Activated B cell treated with CpG ODN at 0.5 μM for 24 hours (primary cell): ENCODE results near the gene ZNF709. TPM values are rescaled to one million over a fixed set of nuclear protein-coding genes. Genes with fewer than 3 reads are reported as not detected.

Source experiments
- ATAC-seq: fragments of 200-7000 bp; cut with Tn5 transposase; one replicate; pipeline ENCODE4 v1.10.0; 2021; ENCODE audit warnings: low read depth, mild to moderate bottlenecking, moderate library complexity
- CTCF ChIA-PET: fragments of 350-600 bp; sonication (Branson Sonifier 250); formaldehyde crosslinking; loops from one replicate; lab custom pipeline; 2021; ENCODE audit warnings: antibody characterized with exemption; lab: Charles Lee
- POLR2A ChIA-PET: fragments of 350-600 bp; sonication (Branson Sonifier 250); formaldehyde crosslinking; loops from one replicate; lab custom pipeline; 2021; ENCODE audit warnings: antibody characterized with exemption; lab: Charles Lee
- DNase-seq: peaks from one replicate; pipeline ENCODE4 v3.0.0; 2022
- H3K27ac Mint-ChIP-seq: one replicate; pipeline ENCODE4 v1.8.0; 2020; ENCODE audit warnings: mixed read lengths
- H3K27me3 Mint-ChIP-seq: one replicate; pipeline ENCODE4 v1.8.0; 2021; ENCODE audit warnings: mixed read lengths
- H3K36me3 Mint-ChIP-seq: one replicate; pipeline ENCODE4 v1.8.0; 2021; ENCODE audit warnings: low read depth, mixed read lengths
- H3K4me1 Mint-ChIP-seq: one replicate; pipeline ENCODE4 v1.8.0; 2021; ENCODE audit warnings: mixed read lengths
- H3K4me3 Mint-ChIP-seq: one replicate; pipeline ENCODE4 v1.8.0; 2020; ENCODE audit warnings: mild to moderate bottlenecking, mixed read lengths
- H3K9me3 Mint-ChIP-seq: one replicate; pipeline ENCODE4 v1.8.0; 2020; ENCODE audit warnings: mixed read lengths
- CTCF ChIP-seq: fragments of 200-600 bp; IDR thresholded peaks from one replicate; pipeline ENCODE4 v1.8.0; 2022; ENCODE audit warnings: antibody characterized with exemption, mild to moderate bottlenecking
- intact Hi-C: fragments of 100-400 bp; cut with micrococcal nuclease; formaldehyde crosslinking; loops from one replicate; pipeline ENCODE4 v1.15.1; 2024
- total RNA-seq: library from RNA; stranded (reverse); gene quantifications from 2 replicates; pipeline ENCODE4 v1.2.3, GENCODE V29; 2022

The ZNF709 gene
- total RNA-seq, 1 donor from 2014 or later = 6.4 TPM

- CTCF ChIA-PET = no interaction called here
- Mint-ChIP-seq H3K36me3 (peaks cover 7% of the 10 kb centered on the region), H3K4me1 (peaks cover 35% of the 10 kb centered on the region), H3K4me3 (peak overlapping the region; percentile 96), H3K27me3 (no peaks in the 10 kb centered on the region), H3K9me3 (no peaks in the 10 kb centered on the region), H3K27ac (no peak overlapping the region)
- DNase-seq (no peak), ATAC-seq (no peak)
- no peak for TF ChIP-seq CTCF
- POLR2A ChIA-PET = interaction anchor here (0.7 kb wide), 1 partner anchor 70 kb away, joined by 3 read pairs; no protein-coding TSS in a partner anchor
- intact Hi-C loops = loop anchor here (2.0 to 10.0 kb wide), 3 partner anchors 45 to 191 kb away; partner anchors contain the start of genes ZNF44, ZNF443 and ZNF564
Measured at GRCh38 chr19:12485571-12485970, 955 bp upstream of the ZNF709 start.

GRCh38 chr19:12485052-12485416 lies 418 bp upstream of the ZNF709 start:
- DNase-seq (no peak), ATAC-seq (no peak)
- peak overlapping the region; percentile 88 for H3K27ac Mint-ChIP-seq
- intact Hi-C loops = loop anchor here (2.0 to 10.0 kb wide), 3 partner anchors 44 to 190 kb away; partner anchors contain the start of genes ZNF44, ZNF443 and ZNF564
- H3K9me3 Mint-ChIP-seq = no peaks in the 10 kb centered on the region
- CTCF ChIA-PET = interaction anchor here (1.4 kb wide), 1 partner anchor 10 kb away, joined by 5 read pairs; no protein-coding TSS in a partner anchor
- H3K27me3 Mint-ChIP-seq = no peaks in the 10 kb centered on the region
- TF ChIP-seq CTCF = no peak
- peaks cover 35% of the 10 kb centered on the region for H3K4me1 Mint-ChIP-seq
- H3K36me3 Mint-ChIP-seq = peaks cover 7% of the 10 kb centered on the region
- POLR2A ChIA-PET = interaction anchor here (0.7 to 4.1 kb wide), 5 partner anchors 10 to 130 kb away, joined by 3 to 37 read pairs (median 5); partner anchors contain the start of genes ZNF443 and ZNF564
- H3K4me3 Mint-ChIP-seq = peak overlapping the region; percentile 96

GRCh38 chr19:12484011-12484370 lies 625 bp downstream of the ZNF709 start:
- ATAC-seq (no peak), DNase-seq (no peak)
- ChIA-PET POLR2A (interaction anchor here (0.5 to 4.1 kb wide), 5 partner anchors 11 to 419 kb away, joined by 3 to 37 read pairs (median 5); partner anchors contain the start of genes ZNF443 and ZNF563), CTCF (interaction anchor here (1.4 kb wide), 1 partner anchor 11 kb away, joined by 5 read pairs; no protein-coding TSS in a partner anchor)
- H3K27ac Mint-ChIP-seq = peak overlapping the region; percentile 35
- intact Hi-C loops = loop anchor here (1.0 to 10.0 kb wide), 5 partner anchors 11 to 189 kb away; partner anchors contain the start of genes ZNF44, ZNF443, ZNF564 and ZNF799
- H3K4me3 Mint-ChIP-seq = peak overlapping the region; percentile 96
- H3K9me3 Mint-ChIP-seq = no peaks in the 10 kb centered on the region
- peaks cover 35% of the 10 kb centered on the region for H3K4me1 Mint-ChIP-seq
- no peak for TF ChIP-seq CTCF
- peaks cover 7% of the 10 kb centered on the region for H3K36me3 Mint-ChIP-seq
- H3K27me3 Mint-ChIP-seq = no peaks in the 10 kb centered on the region

- CTCF ChIA-PET = interaction anchor here (1.0 kb wide), 1 partner anchor 13 kb away, joined by 3 read pairs; no protein-coding TSS in a partner anchor
- intact Hi-C loops = loop anchor here (10.0 kb wide), 1 partner anchor 188 kb away; the partner anchor contains the start of gene ZNF44
- DNase-seq (no peak), ATAC-seq (no peak)
- peaks cover 7% of the 10 kb centered on the region for H3K36me3 Mint-ChIP-seq
- peak overlapping the region; percentile 52 for H3K4me3 Mint-ChIP-seq
- H3K27ac Mint-ChIP-seq = peak overlapping the region; percentile 42
- POLR2A ChIA-PET = interaction anchor here (1.0 to 4.1 kb wide), 3 partner anchors 9 to 117 kb away, joined by 3 to 37 read pairs (median 4); partner anchors contain the start of gene ZNF442
- H3K9me3 Mint-ChIP-seq = no peaks in the 10 kb centered on the region
- H3K4me1 Mint-ChIP-seq = peaks cover 45% of the 10 kb centered on the region
- H3K27me3 Mint-ChIP-seq = no peaks in the 10 kb centered on the region
- TF ChIP-seq CTCF = no peak
Measured at GRCh38 chr19:12482509-12482886, 2.1 kb downstream of the ZNF709 start.
